HepG2 (cell line): ENCODE measurements around the gene VARS2. TPM values are rescaled to one million over a fixed set of nuclear protein-coding genes. Genes with fewer than 3 reads are reported as not detected.

ENCODE experiments used
- ATF6 ChIP-seq: sonication (generic); formaldehyde crosslinking; conservative IDR thresholded peaks from 2 replicates; pipeline ENCODE4 v1.4.0; 2020; ENCODE audit warnings: missing genetic modification reagents
- ATF7 ChIP-seq, 2 experiments: fragments of 450-650 bp in 1 of 2; sonication (generic) in 1 of 2; formaldehyde crosslinking in 1 of 2; IDR thresholded peaks; 2 replicates each; pipeline versions ENCODE4 v1.4.0 to v1.6.1; 2016 to 2020; ENCODE audit warnings: antibody characterized with exemption in 1 of 2, mild to moderate bottlenecking in 1 of 2, missing genetic modification reagents in 1 of 2
- ETV6 ChIP-seq: sonication (generic); formaldehyde crosslinking; conservative IDR thresholded peaks from 2 replicates; pipeline ENCODE4 v1.4.0; 2020; ENCODE audit warnings: missing genetic modification reagents
- KMT2B ChIP-seq: IDR thresholded peaks from 2 replicates; pipeline ENCODE4 v1.6.1; 2016; ENCODE audit warnings: missing genetic modification reagents, missing compliant biosample characterization
- RFX5 ChIP-seq: IDR thresholded peaks from 2 replicates; pipeline ENCODE4 v1.6.1; 2011; ENCODE audit warnings: low read depth, low read length, improper control_type of control experiment
- ZMYM4 ChIP-seq: sonication (generic); formaldehyde crosslinking; IDR thresholded peaks from 2 replicates; pipeline ENCODE4 v1.8.1; 2023; ENCODE audit warnings: mild to moderate bottlenecking, missing genetic modification reagents
- ZNF225 ChIP-seq: sonication (generic); formaldehyde crosslinking; IDR thresholded peaks from 2 replicates; pipeline ENCODE4 v1.4.0; 2020; ENCODE audit warnings: mild to moderate bottlenecking, missing genetic modification reagents
- ZNF235 ChIP-seq: sonication (generic); formaldehyde crosslinking; IDR thresholded peaks from 2 replicates; pipeline ENCODE4 v1.8.1; 2023; ENCODE audit warnings: mild to moderate bottlenecking, missing genetic modification reagents, borderline replicate concordance
- ZNF326 ChIP-seq: sonication (generic); formaldehyde crosslinking; IDR thresholded peaks from 2 replicates; pipeline ENCODE4 v1.4.0; 2020; ENCODE audit warnings: missing genetic modification reagents, borderline replicate concordance
- ZNF564 ChIP-seq: sonication (generic); formaldehyde crosslinking; IDR thresholded peaks from 2 replicates; pipeline ENCODE4 v1.8.1; 2023; ENCODE audit warnings: mild to moderate bottlenecking, missing genetic modification reagents
- ZNF670 ChIP-seq: sonication (generic); formaldehyde crosslinking; IDR thresholded peaks from 2 replicates; pipeline ENCODE4 v1.8.0; 2022; ENCODE audit warnings: mild to moderate bottlenecking, missing genetic modification reagents, borderline replicate concordance
- polyA plus RNA-seq, 8 experiments: library from polyadenylated mRNA; depleted of rRNA in 3 of 8; stranded (reverse) in 7 of 8; unstranded in 1 of 8; fragments of >200 nt; fragmentation: Illumina TruSeq in 4 of 8; extraction: Trizol in 4 of 8; gene quantifications; 2 replicates each; pipeline versions ENCODE4 v1.2.1 to v1.2.3, GENCODE V29; 2011 to 2016; ENCODE audit warnings: low read depth in 4 of 8, missing spikeins in 1 of 8, mixed read lengths in 1 of 8; ENCODE audit not compliant: insufficient read depth in 1 of 8
- total RNA-seq, 5 experiments: library from RNA; depleted of rRNA; stranded (reverse); fragments of >200 nt; fragmentation: Illumina TruSeq; extraction: Trizol; gene quantifications; 2 replicates each; pipeline ENCODE4 v1.2.3, GENCODE V29; 2016; ENCODE audit warnings: low read depth in 1 of 5
- TF ChIP-seq, protein P1 (sequence below): sonication (generic); formaldehyde crosslinking; IDR thresholded peaks from 2 replicates; pipeline ENCODE4 v1.5.0; 2020; ENCODE audit warnings: missing genetic modification reagents

The VARS2 gene
- total and polyA plus RNA-seq, 2 of the 13 experiments (the other 11 are each of a cell fraction or from before 2014, with no cell fraction given), result 61.8 to 71.8 TPM

DNA sequence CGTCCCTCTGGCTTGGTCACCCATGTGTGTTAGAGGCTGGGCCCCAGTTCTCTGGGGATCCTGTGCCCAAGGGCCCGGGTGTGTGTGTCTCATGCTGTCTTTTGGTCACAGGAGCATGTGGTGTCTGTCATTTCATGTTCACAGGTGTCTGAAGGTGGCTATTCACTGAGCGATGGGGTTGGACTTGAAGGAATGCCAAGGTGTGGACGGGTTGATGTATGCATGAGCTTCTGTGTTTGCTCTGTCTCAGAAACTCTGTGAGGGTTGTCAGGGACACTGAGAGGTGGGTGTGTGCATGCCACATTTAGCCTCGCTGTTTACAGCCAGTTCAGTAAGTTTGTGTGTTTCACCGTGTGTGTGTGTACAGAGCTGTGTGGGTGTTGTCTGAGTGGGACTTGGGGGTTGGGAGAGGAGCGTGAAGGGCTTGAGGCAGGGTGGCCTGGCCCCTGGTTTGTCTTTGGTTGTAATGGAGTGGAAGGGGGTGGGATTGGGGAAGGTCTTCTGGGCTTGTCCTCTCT, 28.5 kb upstream of the VARS2 start (continued):
- TF ChIP-seq, protein P1, sequence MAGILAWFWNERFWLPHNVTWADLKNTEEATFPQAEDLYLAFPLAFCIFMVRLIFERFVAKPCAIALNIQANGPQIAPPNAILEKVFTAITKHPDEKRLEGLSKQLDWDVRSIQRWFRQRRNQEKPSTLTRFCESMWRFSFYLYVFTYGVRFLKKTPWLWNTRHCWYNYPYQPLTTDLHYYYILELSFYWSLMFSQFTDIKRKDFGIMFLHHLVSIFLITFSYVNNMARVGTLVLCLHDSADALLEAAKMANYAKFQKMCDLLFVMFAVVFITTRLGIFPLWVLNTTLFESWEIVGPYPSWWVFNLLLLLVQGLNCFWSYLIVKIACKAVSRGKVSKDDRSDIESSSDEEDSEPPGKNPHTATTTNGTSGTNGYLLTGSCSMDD (CRISPR knock-in tag), result no peak
- TF ChIP-seq ATF6 (no peak), ZNF564 (CRISPR knock-in tag) (0 out of 2 replicates have a peak, but pooled peaks have one; percentile 10), ZNF670 (no peak), ZNF235 (CRISPR knock-in tag) (0 out of 2 replicates have a peak, but pooled peaks have one; percentile 68), ATF7 (IDR thresholded peaks at IDR 0.05) (no peak), ATF7 (CRISPR knock-in tag; IDR thresholded peaks at IDR 0.05) (0 out of 2 replicates have a peak, but pooled peaks have one; percentile 24), ZNF326 (CRISPR knock-in tag) (no peak), KMT2B (CRISPR knock-in tag) (no peak), ETV6 (CRISPR knock-in tag) (no peak), RFX5 (no peak), ZMYM4 (CRISPR knock-in tag) (no peak), ZNF225 (CRISPR knock-in tag) (no peak)
